Measurements from ENCODE around the gene PIGM.

- no peak for TF ChIP-seq CTCF (IDR thresholded peaks at IDR 0.05)
- no peak for TF ChIP-seq POLR2A (IDR thresholded peaks at IDR 0.05)
Measured at GRCh38 chr1:159988006-159988405, 43.8 kb downstream of the PIGM start.

Measured in lower leg skin (tissue), 3 donors.